ENCODE data around the gene SRRM5.

- TF ChIP-seq, protein P1, sequence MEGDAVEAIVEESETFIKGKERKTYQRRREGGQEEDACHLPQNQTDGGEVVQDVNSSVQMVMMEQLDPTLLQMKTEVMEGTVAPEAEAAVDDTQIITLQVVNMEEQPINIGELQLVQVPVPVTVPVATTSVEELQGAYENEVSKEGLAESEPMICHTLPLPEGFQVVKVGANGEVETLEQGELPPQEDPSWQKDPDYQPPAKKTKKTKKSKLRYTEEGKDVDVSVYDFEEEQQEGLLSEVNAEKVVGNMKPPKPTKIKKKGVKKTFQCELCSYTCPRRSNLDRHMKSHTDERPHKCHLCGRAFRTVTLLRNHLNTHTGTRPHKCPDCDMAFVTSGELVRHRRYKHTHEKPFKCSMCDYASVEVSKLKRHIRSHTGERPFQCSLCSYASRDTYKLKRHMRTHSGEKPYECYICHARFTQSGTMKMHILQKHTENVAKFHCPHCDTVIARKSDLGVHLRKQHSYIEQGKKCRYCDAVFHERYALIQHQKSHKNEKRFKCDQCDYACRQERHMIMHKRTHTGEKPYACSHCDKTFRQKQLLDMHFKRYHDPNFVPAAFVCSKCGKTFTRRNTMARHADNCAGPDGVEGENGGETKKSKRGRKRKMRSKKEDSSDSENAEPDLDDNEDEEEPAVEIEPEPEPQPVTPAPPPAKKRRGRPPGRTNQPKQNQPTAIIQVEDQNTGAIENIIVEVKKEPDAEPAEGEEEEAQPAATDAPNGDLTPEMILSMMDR (IDR thresholded peaks at IDR 0.05; ENCODE audit: low read depth, low read length), result no peak
- TF ChIP-seq MYC (IDR thresholded peaks at IDR 0.05; ENCODE audit: low read depth, low read length) (no peak), POLR2A (IDR thresholded peaks at IDR 0.05; ENCODE audit: extremely low read depth, insufficient read length) (no peak), MAX (IDR thresholded peaks at IDR 0.05; ENCODE audit: low read depth, low read length) (no peak)
These were observed 5.2 kb upstream of the SRRM5 start for GRCh38 chr19:43606569-43607229.

All from NB4 (cell line).